ENCODE measurements around the gene ZG16B.

- no peak for TF ChIP-seq CTCF (conservative IDR thresholded peaks at IDR 0.05; ENCODE audit: low read length)
- no peak for TF ChIP-seq EZH2phosphoT487 (IDR thresholded peaks at IDR 0.05; ENCODE audit: borderline replicate concordance)
Observed at GRCh38 chr16:2818272-2818876, 11.7 kb upstream of the ZG16B start.

All from Loucy (cell line).